ENCODE data around the gene IER5.
"Not testable (repeated sequence)": the region's sequence is repeated elsewhere in the genome, so short reads cannot be mapped to it uniquely, and the experiment has no call there.

The IER5 gene

DNA sequence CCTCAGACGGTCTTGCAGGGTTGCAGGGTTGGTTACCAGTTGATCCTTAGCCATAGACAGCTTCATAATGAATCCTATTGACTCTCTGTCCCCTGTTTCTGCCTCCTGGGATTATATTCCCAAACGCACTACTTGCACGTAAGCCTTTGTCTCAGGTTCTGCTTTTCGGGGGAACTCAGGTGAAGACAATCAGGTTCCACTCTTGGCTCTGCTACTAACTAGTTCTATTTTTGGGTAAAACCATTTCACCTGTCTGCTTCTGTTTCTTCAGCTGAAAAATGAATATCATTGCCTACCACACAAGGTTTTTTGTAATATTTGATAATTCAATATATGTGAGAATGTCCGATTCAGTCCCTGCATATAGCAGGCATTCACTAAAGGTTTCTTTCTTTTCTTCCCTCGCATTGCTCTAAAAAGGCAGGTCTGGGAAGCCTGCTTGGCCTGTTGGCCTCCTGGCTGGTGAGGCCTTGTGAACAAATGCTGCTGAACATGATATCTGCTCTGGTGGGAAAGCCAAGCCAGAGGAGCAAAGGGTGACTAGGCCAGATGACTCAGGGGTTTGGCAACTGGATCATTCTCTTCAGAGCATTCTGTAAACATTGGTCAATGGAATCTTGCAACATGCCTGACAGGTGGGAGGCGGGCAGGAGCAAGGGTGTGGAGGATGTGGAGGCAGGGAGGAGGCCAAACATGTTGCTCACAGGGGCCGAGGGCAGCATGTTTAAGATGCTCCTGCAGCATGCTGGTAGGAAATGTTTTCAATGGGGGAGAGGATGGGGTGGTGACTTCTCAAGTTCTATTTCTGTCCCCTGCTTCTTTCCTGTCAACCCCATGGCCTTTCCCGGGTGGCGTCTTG is 23.8 kb downstream of the IER5 start:
- H3K9me3 ChIP-seq (ENCODE audit: control insufficient read depth in 1 of 2, low read length in 2 of 2), result no peaks in the 10 kb centered on the region
- H3K4me3 ChIP-seq (ENCODE audit: low read depth in 1 of 2, low read length in 2 of 2), result no peak overlapping the region
- H3K27me3 ChIP-seq (ENCODE audit: control insufficient read depth in 1 of 2, insufficient read depth in 2 of 2, low read length in 2 of 2), result no peaks in the 10 kb centered on the region
- H3K4me1 ChIP-seq (ENCODE audit: control insufficient read depth in 1 of 2, insufficient read depth in 2 of 2, low read length in 2 of 2), result peaks cover 22 to 28% of the 10 kb centered on the region in 2 donors
- no peak overlapping the region for H3K27ac ChIP-seq (ENCODE audit: low read depth, low read length)
- no peak overlapping the region for H3K9ac ChIP-seq (ENCODE audit: low read depth in 1 of 2, low read length in 2 of 2)
- no peaks in the 10 kb centered on the region for H3K36me3 ChIP-seq (ENCODE audit: control insufficient read depth in 1 of 2, insufficient read depth in 2 of 2, low read length in 2 of 2)

DNA sequence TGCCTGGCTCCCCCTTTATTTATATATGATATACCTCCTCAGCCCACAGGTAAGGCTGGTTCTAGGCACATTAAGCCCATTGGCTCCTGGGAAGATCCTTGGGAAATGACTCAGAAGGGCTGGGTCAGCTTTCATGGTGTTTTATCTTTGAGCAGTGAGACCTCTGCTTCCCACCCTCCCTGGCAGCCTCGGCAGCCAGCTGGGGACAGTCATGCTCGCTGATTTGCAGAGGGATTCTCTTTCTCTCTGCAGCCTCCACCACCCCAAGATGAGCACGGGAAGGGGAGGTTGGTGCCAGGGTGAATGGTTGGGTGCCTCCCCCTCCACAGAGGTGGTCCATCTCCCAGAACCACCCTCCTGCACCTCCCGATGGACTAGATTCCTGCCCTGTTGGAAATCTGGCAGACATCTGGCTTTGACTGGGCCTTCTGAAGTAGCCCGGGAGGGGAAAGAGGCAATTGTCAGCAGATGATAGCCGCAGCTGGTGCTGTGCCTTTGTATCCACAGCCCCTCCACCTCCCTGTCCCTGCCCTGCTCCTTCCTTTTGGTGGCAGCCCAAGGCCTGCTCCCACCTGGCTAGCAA is 24.6 kb downstream of the IER5 start:
- Histone ChIP-seq H3K4me1 (ENCODE audit: control insufficient read depth in 1 of 2, insufficient read depth in 2 of 2, low read length in 2 of 2) (peaks cover 29 to 30% of the 10 kb centered on the region in 2 donors), H3K9me3 (ENCODE audit: control insufficient read depth in 1 of 2, low read length in 2 of 2) (no peaks in the 10 kb centered on the region), H3K4me3 (ENCODE audit: low read depth in 1 of 2, low read length in 2 of 2) (no peak overlapping the region), H3K9ac (ENCODE audit: low read depth in 1 of 2, low read length in 2 of 2) (no peak overlapping the region), H3K27me3 (ENCODE audit: control insufficient read depth in 1 of 2, insufficient read depth in 2 of 2, low read length in 2 of 2) (no peaks in the 10 kb centered on the region), H3K36me3 (ENCODE audit: control insufficient read depth in 1 of 2, insufficient read depth in 2 of 2, low read length in 2 of 2) (no peaks in the 10 kb centered on the region), H3K27ac (ENCODE audit: low read depth, low read length) (no peak overlapping the region)

DNA sequence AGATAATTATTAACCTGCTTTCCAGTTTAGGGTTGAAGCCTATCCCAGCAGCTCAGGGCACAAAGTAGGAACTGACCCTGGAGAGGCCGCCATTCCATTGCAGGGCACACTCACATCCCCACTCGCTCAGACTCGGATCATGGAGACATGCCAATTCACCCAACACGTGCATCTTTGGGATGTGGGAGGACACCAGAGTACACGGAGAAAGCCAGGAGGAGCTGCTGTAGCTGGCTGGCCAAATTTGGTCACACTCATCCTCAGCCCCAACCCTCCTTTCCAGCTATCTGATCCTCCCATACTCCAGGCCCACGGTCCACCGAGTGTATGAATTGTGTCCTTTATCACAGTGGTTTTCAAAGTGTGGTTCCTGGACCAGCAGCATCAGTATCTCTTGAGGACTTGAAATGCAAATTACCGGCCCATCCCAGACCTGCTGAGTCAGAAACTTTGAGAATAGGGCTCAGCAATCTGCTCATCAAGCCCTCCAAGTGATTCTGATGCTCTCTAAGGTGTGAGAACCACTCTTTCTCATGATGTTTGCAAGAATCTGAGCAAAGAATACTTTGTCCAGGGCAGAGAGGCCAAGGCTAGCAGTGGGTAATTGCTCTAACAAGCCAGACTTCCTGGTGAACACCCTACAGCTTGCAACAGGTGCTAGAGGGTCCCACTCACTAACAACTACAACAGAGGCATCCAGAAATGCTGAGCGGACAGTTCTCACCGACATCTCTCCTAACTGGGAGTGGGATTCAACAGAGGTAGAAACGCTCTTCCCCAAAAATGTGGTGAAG is 26.3 kb downstream of the IER5 start:
- no peak overlapping the region for H3K27ac ChIP-seq (ENCODE audit: low read depth, low read length)
- H3K36me3 ChIP-seq (ENCODE audit: control insufficient read depth in 1 of 2, insufficient read depth in 2 of 2, low read length in 2 of 2), result no peaks in the 10 kb centered on the region
- no peak overlapping the region for H3K4me3 ChIP-seq (ENCODE audit: low read depth in 1 of 2, low read length in 2 of 2)
- no peak overlapping the region for H3K9ac ChIP-seq (ENCODE audit: low read depth in 1 of 2, low read length in 2 of 2)
- H3K4me1 ChIP-seq (ENCODE audit: control insufficient read depth in 1 of 2, insufficient read depth in 2 of 2, low read length in 2 of 2), result peaks cover 29 to 30% of the 10 kb centered on the region in 2 donors
- no peaks in the 10 kb centered on the region for H3K9me3 ChIP-seq (ENCODE audit: control insufficient read depth in 1 of 2, low read length in 2 of 2)
- no peaks in the 10 kb centered on the region for H3K27me3 ChIP-seq (ENCODE audit: control insufficient read depth in 1 of 2, insufficient read depth in 2 of 2, low read length in 2 of 2)

DNA sequence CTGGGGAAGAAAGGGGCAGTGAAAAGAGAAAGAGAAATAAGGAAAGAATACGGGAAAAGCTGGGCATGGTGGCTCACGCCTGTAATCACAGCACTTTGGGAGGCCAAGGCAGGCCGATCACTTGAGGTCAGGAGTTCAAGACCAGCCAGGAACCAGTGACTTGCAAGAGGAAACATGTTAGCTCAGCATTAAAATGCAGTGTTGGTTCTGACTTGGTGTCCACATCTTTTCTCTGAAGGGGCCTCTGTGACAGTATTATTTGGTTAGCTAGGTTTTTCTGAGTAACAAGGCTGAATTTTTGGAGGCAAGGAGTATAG is 26.8 kb downstream of the IER5 start:
- no peak overlapping the region for H3K27ac ChIP-seq (ENCODE audit: low read depth, low read length)
- H3K9me3 ChIP-seq (ENCODE audit: control insufficient read depth in 1 of 2, low read length in 2 of 2), result no peaks in the 10 kb centered on the region
- H3K4me1 ChIP-seq (ENCODE audit: control insufficient read depth in 1 of 2, insufficient read depth in 2 of 2, low read length in 2 of 2), result peaks cover 29 to 30% of the 10 kb centered on the region in 2 donors
- no peak overlapping the region for H3K4me3 ChIP-seq (ENCODE audit: low read depth in 1 of 2, low read length in 2 of 2)
- H3K27me3 ChIP-seq (ENCODE audit: control insufficient read depth in 1 of 2, insufficient read depth in 2 of 2, low read length in 2 of 2), result no peaks in the 10 kb centered on the region
- H3K36me3 ChIP-seq (ENCODE audit: control insufficient read depth in 1 of 2, insufficient read depth in 2 of 2, low read length in 2 of 2), result no peaks in the 10 kb centered on the region
- H3K9ac ChIP-seq (ENCODE audit: low read depth in 1 of 2, low read length in 2 of 2), result no peak overlapping the region

DNA sequence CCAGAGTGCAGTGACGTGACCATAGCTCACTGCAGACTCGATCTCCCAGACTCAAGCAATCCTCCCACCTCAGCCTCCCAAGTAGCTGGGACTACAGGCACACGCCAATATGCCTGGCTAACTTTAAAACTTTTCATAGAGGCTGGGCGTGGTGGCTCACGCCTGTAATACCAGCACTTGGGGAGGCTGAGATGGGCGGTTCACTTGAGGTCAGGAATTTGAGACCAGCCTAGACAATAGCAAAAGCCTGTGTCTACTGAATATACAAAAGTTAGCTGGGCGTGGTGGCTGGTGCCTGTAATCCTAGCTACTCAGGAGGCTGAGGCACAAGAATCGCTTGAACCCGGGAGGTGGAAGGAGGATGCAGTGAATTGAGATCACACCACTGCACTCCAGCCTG is 27.5 kb downstream of the IER5 start:
- H3K27me3 ChIP-seq (ENCODE audit: control insufficient read depth in 1 of 2, insufficient read depth in 2 of 2, low read length in 2 of 2); H3K36me3 ChIP-seq (ENCODE audit: control insufficient read depth in 1 of 2, insufficient read depth in 2 of 2, low read length in 2 of 2); H3K4me3 ChIP-seq (ENCODE audit: low read depth in 1 of 2, low read length in 2 of 2); H3K9ac ChIP-seq (ENCODE audit: low read depth in 1 of 2, low read length in 2 of 2); H3K27ac ChIP-seq (ENCODE audit: low read depth, low read length); H3K9me3 ChIP-seq (ENCODE audit: control insufficient read depth in 1 of 2, low read length in 2 of 2): not testable (repeated sequence)
- peaks cover 30 to 31% of the 10 kb centered on the region in 2 donors for H3K4me1 ChIP-seq (ENCODE audit: control insufficient read depth in 1 of 2, insufficient read depth in 2 of 2, low read length in 2 of 2)

DNA sequence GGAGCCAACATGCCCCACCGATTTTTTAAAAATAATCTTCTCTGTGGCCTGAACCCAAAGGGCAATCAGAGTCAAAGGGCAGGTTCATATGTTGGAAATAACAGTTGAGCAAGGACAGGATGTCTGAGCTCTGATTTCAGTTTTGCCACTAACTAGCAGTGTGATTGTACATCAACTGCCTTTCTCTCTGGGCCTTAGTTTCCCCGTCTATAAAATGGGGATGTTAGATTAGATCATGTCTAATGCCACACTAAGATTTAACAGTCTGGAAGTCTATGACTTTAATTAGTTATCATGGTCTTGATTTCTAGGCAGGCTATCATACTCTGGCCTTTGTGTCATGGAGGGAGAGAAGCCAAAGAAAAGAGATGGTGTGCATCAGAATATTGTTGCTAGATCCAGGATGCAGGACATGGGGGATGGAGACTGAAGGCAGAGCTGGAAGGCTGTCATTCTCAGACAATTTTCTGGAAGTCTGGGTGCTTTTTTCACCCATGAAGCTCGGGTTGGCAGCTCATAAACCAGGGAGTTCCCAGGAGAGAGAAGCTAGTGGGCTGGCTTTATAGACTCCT is 28.4 kb downstream of the IER5 start:
- Histone ChIP-seq H3K9ac (ENCODE audit: low read depth in 1 of 2, low read length in 2 of 2) (no peak overlapping the region), H3K9me3 (ENCODE audit: control insufficient read depth in 1 of 2, low read length in 2 of 2) (no peaks in the 10 kb centered on the region), H3K36me3 (ENCODE audit: control insufficient read depth in 1 of 2, insufficient read depth in 2 of 2, low read length in 2 of 2) (no peaks in the 10 kb centered on the region), H3K4me3 (ENCODE audit: low read depth in 1 of 2, low read length in 2 of 2) (no peak overlapping the region), H3K27me3 (ENCODE audit: control insufficient read depth in 1 of 2, insufficient read depth in 2 of 2, low read length in 2 of 2) (no peaks in the 10 kb centered on the region), H3K27ac (ENCODE audit: low read depth, low read length) (no peak overlapping the region), H3K4me1 (ENCODE audit: control insufficient read depth in 1 of 2, insufficient read depth in 2 of 2, low read length in 2 of 2) (peaks cover 26 to 36% of the 10 kb centered on the region in 2 donors)

DNA sequence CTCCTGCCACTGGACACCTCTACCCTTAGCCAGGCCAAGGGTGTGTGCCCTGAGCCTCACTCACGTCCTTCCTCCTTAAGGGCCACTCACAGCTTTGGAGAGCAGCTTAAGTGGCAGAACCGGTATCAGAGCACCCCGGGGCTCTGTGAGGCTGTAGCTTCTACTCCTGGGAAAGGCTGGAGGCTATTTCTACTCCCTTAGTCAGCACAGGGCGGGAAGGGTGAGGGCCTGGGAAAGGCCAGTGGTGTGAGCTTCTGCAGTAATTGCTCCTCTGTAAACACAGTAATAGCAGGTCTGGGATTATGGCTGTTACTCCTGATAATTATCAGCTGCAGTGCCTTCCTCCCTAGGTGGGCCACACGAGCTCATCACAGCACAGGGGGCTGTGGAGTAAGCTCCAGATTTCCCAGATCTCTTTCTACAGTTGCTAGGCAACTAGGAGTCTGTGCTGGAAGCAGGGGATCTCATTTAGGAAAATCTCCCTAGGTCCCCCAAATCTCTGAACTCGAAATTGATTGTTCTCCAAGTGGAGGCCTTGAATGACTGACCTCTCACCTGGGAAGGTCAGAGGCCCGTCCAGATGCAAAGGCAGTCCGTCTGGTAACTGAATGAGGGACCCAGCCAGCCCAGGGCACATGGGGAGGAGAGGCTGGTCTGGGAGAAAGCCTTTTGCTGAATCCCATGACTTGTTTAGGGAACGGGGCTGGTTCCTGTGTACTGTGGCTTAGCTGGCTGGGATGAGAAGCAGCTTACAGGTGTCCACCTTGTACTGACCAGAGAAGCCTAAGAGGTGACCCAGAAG is 29.3 kb downstream of the IER5 start:
- Histone ChIP-seq H3K36me3 (ENCODE audit: control insufficient read depth in 1 of 2, insufficient read depth in 2 of 2, low read length in 2 of 2) (no peaks in the 10 kb centered on the region), H3K27me3 (ENCODE audit: control insufficient read depth in 1 of 2, insufficient read depth in 2 of 2, low read length in 2 of 2) (no peaks in the 10 kb centered on the region), H3K27ac (ENCODE audit: low read depth, low read length) (no peak overlapping the region), H3K4me3 (ENCODE audit: low read depth in 1 of 2, low read length in 2 of 2) (no peak overlapping the region), H3K9ac (ENCODE audit: low read depth in 1 of 2, low read length in 2 of 2) (no peak overlapping the region), H3K9me3 (ENCODE audit: control insufficient read depth in 1 of 2, low read length in 2 of 2) (no peaks in the 10 kb centered on the region), H3K4me1 (ENCODE audit: control insufficient read depth in 1 of 2, insufficient read depth in 2 of 2, low read length in 2 of 2) (peaks cover 16 to 26% of the 10 kb centered on the region in 2 donors)

DNA sequence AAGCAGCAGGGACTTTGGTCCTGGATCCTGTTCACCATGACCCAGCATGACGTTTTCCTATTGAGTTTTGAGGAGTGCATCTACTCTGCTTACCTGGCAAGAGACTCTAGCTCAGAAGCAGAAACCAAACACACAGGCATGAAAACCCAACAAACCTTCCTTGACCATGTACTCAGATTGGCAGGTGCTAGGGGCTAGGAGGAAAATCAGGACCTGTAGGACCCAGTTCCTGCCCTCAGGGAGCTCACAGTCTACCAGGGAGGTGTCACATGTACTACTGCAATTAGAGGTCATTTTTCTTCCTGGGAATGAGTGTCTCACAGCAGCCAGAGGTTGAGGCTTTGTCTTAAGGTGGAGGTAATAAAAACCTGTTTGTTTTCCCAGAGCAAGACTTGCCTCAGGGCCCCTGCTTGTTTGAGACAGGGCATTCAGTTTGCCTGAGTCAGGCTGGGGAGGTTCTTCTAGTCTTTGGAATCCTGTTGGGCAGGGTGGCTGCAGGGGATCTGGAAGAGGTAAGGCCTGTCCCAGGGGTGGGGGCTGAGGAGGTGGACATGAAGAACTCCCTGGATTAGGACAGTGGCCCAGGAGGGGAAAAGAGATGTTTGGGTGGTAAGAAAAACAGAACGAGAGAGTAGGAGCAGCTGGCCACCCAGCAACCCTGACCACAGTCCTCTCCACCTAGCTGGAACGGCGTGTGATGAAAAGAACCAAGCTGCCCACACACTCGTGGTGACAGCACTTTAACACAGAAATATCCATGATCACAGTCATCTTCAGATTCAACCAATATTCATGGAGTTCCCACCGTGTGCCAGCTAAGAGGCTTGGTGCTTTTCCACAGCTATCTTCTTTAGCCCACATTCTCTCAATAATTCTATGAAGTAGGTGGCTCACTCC is 30.8 kb downstream of the IER5 start:
- H3K27me3 ChIP-seq (ENCODE audit: control insufficient read depth in 1 of 2, insufficient read depth in 2 of 2, low read length in 2 of 2), result no peaks in the 10 kb centered on the region
- no peak overlapping the region for H3K9ac ChIP-seq (ENCODE audit: low read depth in 1 of 2, low read length in 2 of 2)
- no peak overlapping the region for H3K4me3 ChIP-seq (ENCODE audit: low read depth in 1 of 2, low read length in 2 of 2)
- H3K9me3 ChIP-seq (ENCODE audit: control insufficient read depth in 1 of 2, low read length in 2 of 2), result no peaks in the 10 kb centered on the region
- peaks cover 9 to 19% of the 10 kb centered on the region in 2 donors for H3K4me1 ChIP-seq (ENCODE audit: control insufficient read depth in 1 of 2, insufficient read depth in 2 of 2, low read length in 2 of 2)
- no peak overlapping the region for H3K27ac ChIP-seq (ENCODE audit: low read depth, low read length)
- H3K36me3 ChIP-seq (ENCODE audit: control insufficient read depth in 1 of 2, insufficient read depth in 2 of 2, low read length in 2 of 2), result no peaks in the 10 kb centered on the region

DNA sequence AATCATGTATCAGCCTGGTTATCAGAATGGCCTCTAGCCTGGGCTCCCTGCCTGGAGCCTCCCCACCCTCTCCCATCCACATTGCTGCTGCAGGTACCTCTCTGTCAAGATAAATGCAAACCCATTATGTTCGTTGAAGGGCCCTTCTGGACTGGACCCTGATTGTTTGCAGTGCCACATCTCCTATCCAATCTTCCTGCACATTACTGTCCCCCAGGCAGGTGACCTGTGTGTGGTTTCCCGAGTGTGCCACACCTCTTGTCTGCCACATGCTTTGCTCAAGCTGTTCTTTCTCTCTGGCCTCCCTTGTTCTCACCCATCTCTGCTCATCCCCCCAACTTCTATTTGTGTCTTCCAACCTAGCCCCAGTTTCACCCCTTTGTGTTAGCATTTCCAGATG is 32.4 kb downstream of the IER5 start:
- no peak overlapping the region for H3K4me3 ChIP-seq (ENCODE audit: low read depth in 1 of 2, low read length in 2 of 2)
- peaks cover 9 to 19% of the 10 kb centered on the region in 2 donors for H3K4me1 ChIP-seq (ENCODE audit: control insufficient read depth in 1 of 2, insufficient read depth in 2 of 2, low read length in 2 of 2)
- no peak overlapping the region for H3K9ac ChIP-seq (ENCODE audit: low read depth in 1 of 2, low read length in 2 of 2)
- no peak overlapping the region for H3K27ac ChIP-seq (ENCODE audit: low read depth, low read length)
- no peaks in the 10 kb centered on the region for H3K9me3 ChIP-seq (ENCODE audit: control insufficient read depth in 1 of 2, low read length in 2 of 2)
- H3K36me3 ChIP-seq (ENCODE audit: control insufficient read depth in 1 of 2, insufficient read depth in 2 of 2, low read length in 2 of 2), result no peaks in the 10 kb centered on the region
- no peaks in the 10 kb centered on the region for H3K27me3 ChIP-seq (ENCODE audit: control insufficient read depth in 1 of 2, insufficient read depth in 2 of 2, low read length in 2 of 2)

All from duodenal mucosa (tissue), 2 donors.